ENCODE measurements around the gene TMEM236.

GRCh38 chr10:17734432-17735080, 17.4 kb upstream of the TMEM236 start:
- TF ChIP-seq POLR2AphosphoS5 (IDR thresholded peaks at IDR 0.05; ENCODE audit: low read depth, low read length) (no peak), SIN3A (IDR thresholded peaks at IDR 0.05; ENCODE audit: borderline replicate concordance, insufficient read depth, low read length) (no peak)

Data from PFSK-1 (cell line).